NT2/D1 (cell line): ENCODE measurements around the gene IL20.

Experiments
- SUZ12 ChIP-seq: IDR thresholded peaks from 2 replicates; pipeline ENCODE4 v1.6.1; 2011; ENCODE audit not compliant: insufficient read length, insufficient read depth; ENCODE audit errors: extremely low read depth
- YY1 ChIP-seq: IDR thresholded peaks from 2 replicates; pipeline ENCODE4 v1.6.1; 2011; ENCODE audit not compliant: insufficient read length, insufficient read depth
- ZNF274 ChIP-seq: IDR thresholded peaks from 2 replicates; pipeline ENCODE4 v1.6.1; 2011; ENCODE audit warnings: mild to moderate bottlenecking, low read depth, low read length

- no peak for TF ChIP-seq YY1
- no peak for TF ChIP-seq SUZ12
- TF ChIP-seq ZNF274, result no peak
Observed at GRCh38 chr1:206915030-206915735, 49.8 kb downstream of the IL20 start.
